Stimulated activated CD4-positive, alpha-beta T cell treated with anti-CD3 and anti-CD28 coated beads, Interleukin-1b, Interleukin-23, amount 100 ng/mL, for 24 hours (primary cell): ENCODE data around the gene MTMR4.
A peak's percentile ranks its signal among the peaks of the same experiment; 100 is the strongest.
"Not testable (repeated sequence)": the region's sequence is repeated elsewhere in the genome, so short reads cannot be mapped to it uniquely, and the experiment has no call there.

Source experiments
- DNase-seq, 4 experiments: peaks; one replicate each; pipeline ENCODE4 v3.0.0-alpha.2; 2020; ENCODE audit warnings: low read depth in 4 of 4, low spot score in 1 of 4

Gene MTMR4

GRCh38 chr17:58493506-58493905, 20.9 kb downstream of the MTMR4 start:
- DNase-seq, result no peak

GRCh38 chr17:58492238-58493121, 22.0 kb downstream of the MTMR4 start:
- DNase-seq, result no peak

- no peak for DNase-seq
Measured at GRCh38 chr17:58491510-58492045, 22.9 kb downstream of the MTMR4 start.

- no peak for DNase-seq
Measured at GRCh38 chr17:58488428-58488890, 26.0 kb downstream of the MTMR4 start.

- peak; percentile 41 to 54 (median 46) for DNase-seq
Measured at GRCh38 chr17:58487589-58488427, 26.6 kb downstream of the MTMR4 start, which contains the start of gene HSF5. Gene HSF5, minus strand, starts transcription at chr17:58488408. Its CDS starts 134 bp downstream, at chr17:58488274.

GRCh38 chr17:58484600-58484999, 29.8 kb downstream of the MTMR4 start:
- DNase-seq, result no peak

GRCh38 chr17:58481798-58482197, 32.6 kb downstream of the MTMR4 start:
- not testable (repeated sequence) for DNase-seq

- DNase-seq, result no peak
Measured at GRCh38 chr17:58480090-58480489, 34.3 kb downstream of the MTMR4 start.

- DNase-seq, result no peak
Measured at GRCh38 chr17:58476812-58477211, 37.6 kb downstream of the MTMR4 start.

GRCh38 chr17:58475985-58476384, 38.5 kb downstream of the MTMR4 start:
- DNase-seq, result no peak

- no peak for DNase-seq
Measured at GRCh38 chr17:58470356-58470755, 44.1 kb downstream of the MTMR4 start.

- DNase-seq, result no peak
Measured at GRCh38 chr17:58468944-58469343, 45.5 kb downstream of the MTMR4 start.

GRCh38 chr17:58455491-58455890, 58.9 kb downstream of the MTMR4 start:
- no peak for DNase-seq

- no peak for DNase-seq
Measured at GRCh38 chr17:58452738-58453137, 61.7 kb downstream of the MTMR4 start.

- DNase-seq, result peak; percentile 11 to 45 (median 31)
Measured at GRCh38 chr17:58447039-58447975, 67.1 kb downstream of the MTMR4 start.

GRCh38 chr17:58446086-58446485, 68.4 kb downstream of the MTMR4 start:
- DNase-seq, result no peak
